Parathyroid adenoma (tissue), 2 donors: ENCODE data around the gene LSM3.

Source experiments
- H2AFZ ChIP-seq: fragments of 300-600 bp; sonication (generic); one replicate; pipeline ENCODE4 v1.7.0; 2017; ENCODE audit warnings: antibody characterized with exemption, mild to moderate bottlenecking
- H3K27ac ChIP-seq: fragments of 300-600 bp; sonication (generic); one replicate; pipeline ENCODE4 v1.7.0; 2017
- H3K27me3 ChIP-seq: fragments of 300-600 bp; sonication (generic); one replicate; pipeline ENCODE4 v1.7.0; 2017; ENCODE audit warnings: low read length; ENCODE audit not compliant: control insufficient read depth, insufficient read depth
- H3K36me3 ChIP-seq: fragments of 300-600 bp; sonication (generic); one replicate; pipeline ENCODE4 v1.7.0; 2017; ENCODE audit warnings: low read length; ENCODE audit not compliant: control insufficient read depth, insufficient read depth
- H3K4me1 ChIP-seq: fragments of 300-600 bp; sonication (generic); one replicate; pipeline ENCODE4 v1.7.0; 2017; ENCODE audit warnings: control low read depth
- H3K4me2 ChIP-seq: fragments of 300-600 bp; sonication (generic); one replicate; pipeline ENCODE4 v1.7.0; 2017; ENCODE audit warnings: low read length
- H3K4me3 ChIP-seq: fragments of 300-600 bp; sonication (generic); one replicate; pipeline ENCODE4 v1.7.0; 2017; ENCODE audit warnings: low read depth, low read length
- H3K79me2 ChIP-seq: fragments of 300-600 bp; sonication (generic); one replicate; pipeline ENCODE4 v1.7.0; 2017; ENCODE audit warnings: control low read depth
- H3K9ac ChIP-seq: fragments of 300-600 bp; sonication (generic); one replicate; pipeline ENCODE4 v1.7.0; 2017; ENCODE audit warnings: mild to moderate bottlenecking
- H3K9me3 ChIP-seq: fragments of 300-600 bp; sonication (generic); one replicate; pipeline ENCODE4 v1.7.0; 2017; ENCODE audit warnings: low read length; ENCODE audit not compliant: control insufficient read depth
- CTCF ChIP-seq: fragments of 300-600 bp; sonication (generic); IDR thresholded peaks from one replicate; pipeline ENCODE4 v1.7.0; 2017; ENCODE audit warnings: antibody characterized with exemption, mild to moderate bottlenecking
- donor health status: primary hyperparathyroidism.

LSM3 gene

GRCh38 chr3:14131134-14131533 is 47.5 kb upstream of the LSM3 start:
- Histone ChIP-seq H3K4me2 (no peak overlapping the region), H3K36me3 (no peaks in the 10 kb centered on the region), H2AFZ (no peak overlapping the region), H3K27ac (no peak overlapping the region), H3K27me3 (no peaks in the 10 kb centered on the region), H3K79me2 (peaks cover 33% of the 10 kb centered on the region), H3K9me3 (no peaks in the 10 kb centered on the region), H3K9ac (no peak overlapping the region), H3K4me3 (no peak overlapping the region), H3K4me1 (peaks cover 7% of the 10 kb centered on the region)
- no peak for TF ChIP-seq CTCF

- Histone ChIP-seq H3K27ac (no peak overlapping the region), H2AFZ (no peak overlapping the region), H3K9ac (no peak overlapping the region), H3K27me3 (no peaks in the 10 kb centered on the region), H3K4me2 (no peak overlapping the region), H3K79me2 (peaks cover 30% of the 10 kb centered on the region), H3K4me1 (no peaks in the 10 kb centered on the region), H3K9me3 (no peaks in the 10 kb centered on the region), H3K4me3 (no peak overlapping the region), H3K36me3 (no peaks in the 10 kb centered on the region)
- no peak for TF ChIP-seq CTCF
Observed at GRCh38 chr3:14132120-14132519, 46.5 kb upstream of the LSM3 start.

GRCh38 chr3:14132689-14133088 is 45.9 kb upstream of the LSM3 start:
- H2AFZ ChIP-seq: no peak overlapping the region
- H3K27me3 ChIP-seq: no peaks in the 10 kb centered on the region
- H3K9ac ChIP-seq: no peak overlapping the region
- H3K36me3 ChIP-seq: no peaks in the 10 kb centered on the region
- H3K27ac ChIP-seq: no peak overlapping the region
- no peak for TF ChIP-seq CTCF
- peaks cover 25% of the 10 kb centered on the region for H3K79me2 ChIP-seq
- H3K4me1 ChIP-seq: no peaks in the 10 kb centered on the region
- H3K9me3 ChIP-seq: no peaks in the 10 kb centered on the region
- H3K4me2 ChIP-seq: no peak overlapping the region
- H3K4me3 ChIP-seq: no peak overlapping the region

- Histone ChIP-seq H3K4me3 (no peak overlapping the region), H3K27me3 (no peaks in the 10 kb centered on the region), H3K4me1 (no peaks in the 10 kb centered on the region), H3K9me3 (no peaks in the 10 kb centered on the region), H2AFZ (no peak overlapping the region), H3K4me2 (no peak overlapping the region), H3K27ac (no peak overlapping the region), H3K9ac (no peak overlapping the region), H3K79me2 (peaks cover 19% of the 10 kb centered on the region), H3K36me3 (no peaks in the 10 kb centered on the region)
- no peak for TF ChIP-seq CTCF
Observed at GRCh38 chr3:14133188-14133800, 45.3 kb upstream of the LSM3 start.

GRCh38 chr3:14133876-14134275 is 44.7 kb upstream of the LSM3 start:
- Histone ChIP-seq H3K9ac (no peak overlapping the region), H3K36me3 (no peaks in the 10 kb centered on the region), H3K27ac (no peak overlapping the region), H3K79me2 (peaks cover 13% of the 10 kb centered on the region), H3K9me3 (no peaks in the 10 kb centered on the region), H3K27me3 (no peaks in the 10 kb centered on the region), H2AFZ (no peak overlapping the region), H3K4me1 (no peaks in the 10 kb centered on the region), H3K4me3 (no peak overlapping the region), H3K4me2 (no peak overlapping the region)
- no peak for TF ChIP-seq CTCF
